GM18526 (cell line): ENCODE data around the gene KBTBD13.

ENCODE experiments used
- POLR2A ChIP-seq: IDR thresholded peaks from 3 replicates; pipeline ENCODE4 v1.6.1; 2011; ENCODE audit not compliant: insufficient read length; ENCODE audit errors: extremely low read depth

Gene KBTBD13

GRCh38 chr15:65060641-65061397, 15.7 kb upstream of the KBTBD13 start:
- TF ChIP-seq POLR2A, result no peak

- no peak for TF ChIP-seq POLR2A
These were observed 14.5 kb upstream of the KBTBD13 start for GRCh38 chr15:65062061-65062460.

GRCh38 chr15:65062726-65063125, 13.8 kb upstream of the KBTBD13 start:
- no peak for TF ChIP-seq POLR2A

- TF ChIP-seq POLR2A, result no peak
These were observed 10.4 kb upstream of the KBTBD13 start for GRCh38 chr15:65066001-65066634.

GRCh38 chr15:65066635-65067316, 9.8 kb upstream of the KBTBD13 start:
- no peak for TF ChIP-seq POLR2A

- TF ChIP-seq POLR2A, result no peak
These were observed 9.3 kb upstream of the KBTBD13 start for GRCh38 chr15:65067317-65067644.

- TF ChIP-seq POLR2A, result no peak
These were observed 8.7 kb upstream of the KBTBD13 start, which contains the start of gene RASL12 for GRCh38 chr15:65067645-65068402. Gene RASL12 (minus strand): TSS chr15:65067991. CDS start chr15:65067835, 156 bp downstream.

- no peak for TF ChIP-seq POLR2A
These were observed 8.2 kb upstream of the KBTBD13 start for GRCh38 chr15:65068403-65068788.

- TF ChIP-seq POLR2A, result no peak
These were observed 7.4 kb upstream of the KBTBD13 start for GRCh38 chr15:65069179-65069578.

GRCh38 chr15:65069779-65070546, 6.6 kb upstream of the KBTBD13 start:
- TF ChIP-seq POLR2A, result no peak

- TF ChIP-seq POLR2A, result no peak
These were observed 5.2 kb upstream of the KBTBD13 start for GRCh38 chr15:65071381-65071811.

GRCh38 chr15:65072027-65072426, 4.5 kb upstream of the KBTBD13 start:
- no peak for TF ChIP-seq POLR2A

- no peak for TF ChIP-seq POLR2A
These were observed 3.9 kb upstream of the KBTBD13 start for GRCh38 chr15:65072617-65073016.

- no peak for TF ChIP-seq POLR2A
These were observed 890 bp downstream of the KBTBD13 start for GRCh38 chr15:65077291-65077980.
